ENCODE data around the gene DDR1.

Gene DDR1

DNA sequence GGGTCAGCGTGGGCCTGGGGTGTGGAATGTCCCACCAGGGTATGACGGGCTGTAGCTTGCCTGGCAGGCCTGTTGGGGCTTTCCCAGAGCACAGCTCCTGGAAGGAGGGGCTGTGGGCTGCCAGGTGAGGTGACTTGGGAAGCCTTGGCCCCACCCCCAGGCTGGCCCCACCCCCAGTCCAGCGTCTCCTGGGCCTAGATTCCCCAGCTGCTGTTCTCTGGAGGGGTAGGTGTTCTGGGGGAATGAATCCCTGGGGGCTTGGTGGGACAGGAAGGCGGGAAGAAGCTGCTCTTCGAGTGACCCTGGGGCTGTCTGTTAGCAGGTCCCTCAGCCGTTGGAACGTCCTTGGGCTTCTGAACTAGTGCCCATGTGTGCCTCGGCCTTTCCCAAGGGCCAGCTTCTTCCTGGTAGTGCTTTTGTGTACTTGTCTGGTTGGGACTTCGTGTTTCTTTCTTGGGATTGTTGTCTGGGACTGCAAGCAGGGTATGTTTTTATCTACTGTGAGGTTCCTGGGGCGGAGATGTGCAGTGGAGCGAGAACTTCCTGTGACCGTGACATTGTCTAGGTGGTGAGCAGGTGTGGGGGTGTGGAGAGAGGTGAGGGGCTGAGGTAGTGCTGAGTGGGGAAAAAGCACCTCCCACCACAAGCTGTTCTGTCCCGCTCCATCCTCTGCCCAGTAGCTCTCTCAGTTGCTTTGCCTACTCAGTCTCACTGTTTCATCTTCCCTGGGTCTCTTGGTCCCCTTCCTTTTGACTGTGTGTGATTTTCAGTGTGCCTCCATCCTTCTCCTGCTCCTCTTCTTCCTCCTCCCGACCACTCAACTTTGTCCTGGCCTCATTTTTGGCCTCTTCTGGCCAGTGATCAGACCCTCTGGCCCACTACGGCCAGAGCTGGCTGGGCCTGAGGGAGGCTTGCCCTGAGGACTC, 1.3 kb upstream of the DDR1 start:
- Histone ChIP-seq H3K9me3 (ENCODE audit: insufficient read depth, low read length) (no peaks in the 10 kb centered on the region), H3K4me3 (ENCODE audit: insufficient read length, low read depth) (peak overlapping the region; percentile 55), H3K36me3 (ENCODE audit: insufficient read depth, insufficient read length, low read length) (peaks cover 5% of the 10 kb centered on the region), H3K9ac (ENCODE audit: insufficient read length, low read depth) (peak overlapping the region; percentile 90), H3K4me1 (ENCODE audit: insufficient read depth, insufficient read length) (peaks cover 27% of the 10 kb centered on the region), H3K27me3 (ENCODE audit: insufficient read depth, insufficient read length) (no peaks in the 10 kb centered on the region)
- TF ChIP-seq SUZ12 (IDR thresholded peaks at IDR 0.05; ENCODE audit: extremely low read depth, insufficient read depth, insufficient read length) (no peak), ZNF274 (IDR thresholded peaks at IDR 0.05; ENCODE audit: low read depth, low read length) (no peak), YY1 (IDR thresholded peaks at IDR 0.05; ENCODE audit: insufficient read depth, insufficient read length) (no peak)
- no peak for DNase-seq (ENCODE audit: low read depth, low spot score)

DNA sequence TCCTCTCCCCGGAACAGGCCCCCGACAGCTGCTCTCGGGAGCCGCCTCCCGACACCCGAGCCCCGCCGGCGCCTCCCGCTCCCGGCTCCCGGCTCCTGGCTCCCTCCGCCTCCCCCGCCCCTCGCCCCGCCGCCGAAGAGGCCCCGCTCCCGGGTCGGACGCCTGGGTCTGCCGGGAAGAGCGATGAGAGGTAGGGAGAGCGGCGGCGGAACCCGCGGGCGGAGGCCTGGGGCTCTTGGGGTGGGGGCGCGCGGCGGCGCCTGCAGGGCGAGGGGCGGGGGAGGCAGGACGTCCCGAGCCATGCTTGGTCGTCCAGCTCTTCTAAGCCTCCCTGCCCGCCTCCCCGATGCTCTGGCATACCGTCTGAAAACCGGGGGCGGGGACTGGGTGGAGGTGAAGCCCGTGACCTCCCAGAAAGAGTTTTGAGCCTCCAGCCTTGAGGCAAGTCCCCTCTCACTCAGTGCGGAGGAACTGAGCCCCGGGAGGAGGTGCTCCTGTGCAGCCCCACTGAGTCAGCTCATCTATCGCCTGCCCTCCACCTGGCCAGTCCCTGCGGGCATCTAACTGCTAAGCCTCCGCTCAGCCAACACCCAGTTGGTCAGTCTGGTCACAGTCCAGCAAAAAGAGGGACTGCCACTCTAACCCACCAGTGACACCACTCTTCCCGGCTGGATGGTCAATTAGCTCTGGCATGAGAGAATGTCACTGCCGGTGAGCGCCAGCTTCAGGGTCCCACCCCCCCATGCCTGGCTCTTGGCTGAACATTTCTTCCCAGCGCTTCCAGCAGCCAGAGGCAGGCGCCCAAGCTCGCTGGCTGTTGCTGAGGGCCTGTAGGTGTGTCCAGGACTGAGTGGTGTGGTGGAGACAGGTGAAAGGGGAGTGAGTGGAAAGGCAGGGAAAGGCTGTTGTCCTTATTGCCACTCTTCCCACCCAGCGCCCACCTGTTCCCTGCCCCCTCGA, 482 bp downstream of the DDR1 start:
- no peak for DNase-seq (ENCODE audit: low read depth, low spot score)
- Histone ChIP-seq H3K9ac (ENCODE audit: insufficient read length, low read depth) (peak overlapping the region; percentile 90), H3K27me3 (ENCODE audit: insufficient read depth, insufficient read length) (no peaks in the 10 kb centered on the region), H3K4me1 (ENCODE audit: insufficient read depth, insufficient read length) (peaks cover 26% of the 10 kb centered on the region), H3K4me3 (ENCODE audit: insufficient read length, low read depth) (peak overlapping the region; percentile 63), H3K9me3 (ENCODE audit: insufficient read depth, low read length) (no peaks in the 10 kb centered on the region), H3K36me3 (ENCODE audit: insufficient read depth, insufficient read length, low read length) (peaks cover 19% of the 10 kb centered on the region)
- TF ChIP-seq ZNF274 (IDR thresholded peaks at IDR 0.05; ENCODE audit: low read depth, low read length): no peak

DNA sequence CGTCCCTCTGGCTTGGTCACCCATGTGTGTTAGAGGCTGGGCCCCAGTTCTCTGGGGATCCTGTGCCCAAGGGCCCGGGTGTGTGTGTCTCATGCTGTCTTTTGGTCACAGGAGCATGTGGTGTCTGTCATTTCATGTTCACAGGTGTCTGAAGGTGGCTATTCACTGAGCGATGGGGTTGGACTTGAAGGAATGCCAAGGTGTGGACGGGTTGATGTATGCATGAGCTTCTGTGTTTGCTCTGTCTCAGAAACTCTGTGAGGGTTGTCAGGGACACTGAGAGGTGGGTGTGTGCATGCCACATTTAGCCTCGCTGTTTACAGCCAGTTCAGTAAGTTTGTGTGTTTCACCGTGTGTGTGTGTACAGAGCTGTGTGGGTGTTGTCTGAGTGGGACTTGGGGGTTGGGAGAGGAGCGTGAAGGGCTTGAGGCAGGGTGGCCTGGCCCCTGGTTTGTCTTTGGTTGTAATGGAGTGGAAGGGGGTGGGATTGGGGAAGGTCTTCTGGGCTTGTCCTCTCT, 1.2 kb downstream of the DDR1 start:
- H3K9ac ChIP-seq (ENCODE audit: insufficient read length, low read depth): peak overlapping the region; percentile 90
- no peaks in the 10 kb centered on the region for H3K27me3 ChIP-seq (ENCODE audit: insufficient read depth, insufficient read length)
- peaks cover 23% of the 10 kb centered on the region for H3K4me1 ChIP-seq (ENCODE audit: insufficient read depth, insufficient read length)
- H3K36me3 ChIP-seq (ENCODE audit: insufficient read depth, insufficient read length, low read length): peaks cover 26% of the 10 kb centered on the region
- TF ChIP-seq ZNF274 (IDR thresholded peaks at IDR 0.05; ENCODE audit: low read depth, low read length) (no peak), YY1 (IDR thresholded peaks at IDR 0.05; ENCODE audit: insufficient read depth, insufficient read length) (no peak), SUZ12 (IDR thresholded peaks at IDR 0.05; ENCODE audit: extremely low read depth, insufficient read depth, insufficient read length) (no peak)
- H3K9me3 ChIP-seq (ENCODE audit: insufficient read depth, low read length): no peaks in the 10 kb centered on the region
- DNase-seq (ENCODE audit: low read depth, low spot score): no peak
- peak overlapping the region; percentile 63 for H3K4me3 ChIP-seq (ENCODE audit: insufficient read length, low read depth)

DNA sequence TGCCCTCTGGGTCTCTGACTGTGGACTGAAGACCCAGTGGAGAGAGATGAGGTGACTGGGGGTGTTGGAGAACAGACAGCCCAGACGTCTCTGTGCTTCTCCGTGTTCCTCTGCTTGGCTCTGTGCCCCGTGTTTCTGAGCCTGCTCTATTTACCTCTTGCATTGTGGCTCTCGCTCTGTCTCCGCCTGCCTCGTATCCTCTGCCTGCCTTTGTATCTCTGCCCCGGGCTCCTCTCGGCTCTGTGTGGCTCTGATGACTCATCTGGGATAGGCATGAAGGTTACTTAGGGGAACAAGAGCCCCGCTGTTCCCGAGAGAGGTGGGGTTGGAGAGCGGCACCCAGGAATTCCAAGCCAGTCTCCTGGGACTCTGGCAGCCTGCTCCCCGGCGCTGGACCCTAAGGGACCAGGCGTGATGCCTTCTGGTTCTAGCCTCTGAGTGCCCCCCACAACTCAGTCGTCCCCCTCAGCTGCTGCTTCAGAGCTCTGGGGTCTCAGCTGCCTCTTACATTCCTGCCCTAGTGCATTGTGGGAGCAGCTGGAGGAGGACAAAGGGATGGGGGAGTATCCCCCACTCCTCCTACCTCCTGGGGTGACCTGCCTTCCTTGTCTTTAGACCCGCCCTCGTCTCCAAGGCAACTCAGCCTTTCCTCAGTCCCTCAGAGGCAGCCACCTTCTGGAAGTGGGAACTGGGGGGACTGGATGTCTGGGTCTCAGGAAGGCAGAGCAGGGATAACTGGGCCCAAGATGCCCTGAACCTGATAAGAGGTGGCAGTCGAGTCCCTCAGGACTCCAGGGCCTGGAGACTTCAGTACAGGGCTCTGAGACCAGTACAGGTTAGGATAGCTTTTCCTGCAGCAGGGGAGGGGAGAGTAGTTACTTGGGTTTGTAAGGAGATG, 1.9 kb downstream of the DDR1 start:
- peak; percentile 90 for DNase-seq (ENCODE audit: low read depth, low spot score)
- TF ChIP-seq ZNF274 (IDR thresholded peaks at IDR 0.05; ENCODE audit: low read depth, low read length): no peak
- no peak for TF ChIP-seq YY1 (IDR thresholded peaks at IDR 0.05; ENCODE audit: insufficient read depth, insufficient read length)
- TF ChIP-seq SUZ12 (IDR thresholded peaks at IDR 0.05; ENCODE audit: extremely low read depth, insufficient read depth, insufficient read length): no peak

DNA sequence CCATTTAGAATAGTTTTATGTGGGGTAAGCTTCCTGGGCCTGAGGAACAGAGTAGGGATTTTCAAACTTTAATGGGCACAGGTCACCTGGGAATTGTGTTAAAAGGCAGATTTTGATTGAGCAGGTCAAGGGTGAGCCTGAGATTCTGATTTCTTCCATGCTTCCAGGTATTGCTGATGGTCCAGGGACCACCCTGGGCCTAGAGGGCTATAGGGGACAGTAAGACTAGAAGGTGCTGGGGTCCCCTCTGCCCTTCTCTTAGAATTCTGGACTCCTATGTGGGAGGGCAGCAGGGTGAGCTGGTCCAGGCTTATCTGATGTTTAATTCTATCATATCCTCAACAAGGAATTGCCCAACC, 2.6 kb downstream of the DDR1 start:
- DNase-seq (ENCODE audit: low read depth, low spot score): no peak
- peaks cover 14% of the 10 kb centered on the region for H3K4me1 ChIP-seq (ENCODE audit: insufficient read depth, insufficient read length)
- H3K27me3 ChIP-seq (ENCODE audit: insufficient read depth, insufficient read length): no peaks in the 10 kb centered on the region
- no peaks in the 10 kb centered on the region for H3K9me3 ChIP-seq (ENCODE audit: insufficient read depth, low read length)
- no peak overlapping the region for H3K4me3 ChIP-seq (ENCODE audit: insufficient read length, low read depth)
- H3K9ac ChIP-seq (ENCODE audit: insufficient read length, low read depth): peak overlapping the region; percentile 67
- peaks cover 38% of the 10 kb centered on the region for H3K36me3 ChIP-seq (ENCODE audit: insufficient read depth, insufficient read length, low read length)
- TF ChIP-seq SUZ12 (IDR thresholded peaks at IDR 0.05; ENCODE audit: extremely low read depth, insufficient read depth, insufficient read length) (no peak), ZNF274 (IDR thresholded peaks at IDR 0.05; ENCODE audit: low read depth, low read length) (no peak), YY1 (IDR thresholded peaks at IDR 0.05; ENCODE audit: insufficient read depth, insufficient read length) (no peak)

More for the DNA sequence above, 1.9 kb downstream of the DDR1 start:
- no peaks in the 10 kb centered on the region for H3K27me3 ChIP-seq (ENCODE audit: insufficient read depth, insufficient read length)
- H3K36me3 ChIP-seq (ENCODE audit: insufficient read depth, insufficient read length, low read length): peaks cover 33% of the 10 kb centered on the region
- H3K9me3 ChIP-seq (ENCODE audit: insufficient read depth, low read length): no peaks in the 10 kb centered on the region
- peak overlapping the region; percentile 90 for H3K9ac ChIP-seq (ENCODE audit: insufficient read length, low read depth)
- H3K4me3 ChIP-seq (ENCODE audit: insufficient read length, low read depth): peak overlapping the region; percentile 63
- H3K4me1 ChIP-seq (ENCODE audit: insufficient read depth, insufficient read length): peaks cover 19% of the 10 kb centered on the region

DNA sequence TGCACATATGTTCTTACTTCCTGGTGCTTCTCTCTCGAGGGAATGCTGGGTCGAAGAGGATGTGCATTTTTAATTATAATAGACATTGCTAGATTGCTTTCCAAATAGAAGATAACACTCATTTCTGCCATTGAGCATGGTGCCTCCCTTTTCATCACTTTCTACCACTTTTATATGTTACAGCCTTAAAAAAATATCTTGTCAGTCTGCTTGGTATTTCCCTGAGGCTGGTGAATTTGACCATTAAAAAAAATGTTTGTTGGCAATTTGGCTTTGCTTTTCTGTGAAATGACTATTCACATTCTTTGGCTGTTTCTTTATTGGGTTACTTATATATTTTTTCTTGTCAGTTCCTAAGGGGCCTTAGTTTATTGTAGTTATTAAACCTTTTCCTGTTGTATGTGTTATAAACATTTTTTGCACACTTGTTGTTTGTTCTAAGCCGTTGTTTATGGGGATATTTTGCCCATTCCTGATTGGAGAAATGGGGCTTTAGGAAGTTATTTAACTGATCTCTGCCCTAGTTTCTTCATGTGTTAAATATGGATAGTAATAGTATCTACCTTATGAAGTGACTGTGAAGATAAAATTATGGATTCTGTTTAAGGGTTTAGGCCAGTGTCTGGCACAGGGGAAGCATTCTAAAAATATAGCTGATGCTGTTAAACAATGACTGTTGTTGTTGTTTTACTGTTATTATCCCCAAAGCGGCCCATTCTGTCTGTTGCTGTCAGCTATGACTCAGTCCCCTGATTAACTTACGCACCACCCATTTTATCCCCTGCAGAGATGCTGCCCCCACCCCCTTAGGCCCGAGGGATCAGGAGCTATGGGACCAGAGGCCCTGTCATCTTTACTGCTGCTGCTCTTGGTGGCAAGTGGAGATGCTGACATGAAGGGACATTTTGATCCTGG, 3.8 kb downstream of the DDR1 start:
- TF ChIP-seq YY1 (IDR thresholded peaks at IDR 0.05; ENCODE audit: insufficient read depth, insufficient read length) (no peak), ZNF274 (IDR thresholded peaks at IDR 0.05; ENCODE audit: low read depth, low read length) (no peak), SUZ12 (IDR thresholded peaks at IDR 0.05; ENCODE audit: extremely low read depth, insufficient read depth, insufficient read length) (no peak)
- H3K4me1 ChIP-seq (ENCODE audit: insufficient read depth, insufficient read length): peaks cover 11% of the 10 kb centered on the region
- no peaks in the 10 kb centered on the region for H3K9me3 ChIP-seq (ENCODE audit: insufficient read depth, low read length)
- H3K9ac ChIP-seq (ENCODE audit: insufficient read length, low read depth): no peak overlapping the region
- peaks cover 51% of the 10 kb centered on the region for H3K36me3 ChIP-seq (ENCODE audit: insufficient read depth, insufficient read length, low read length)
- no peak overlapping the region for H3K4me3 ChIP-seq (ENCODE audit: insufficient read length, low read depth)
- no peaks in the 10 kb centered on the region for H3K27me3 ChIP-seq (ENCODE audit: insufficient read depth, insufficient read length)
- DNase-seq (ENCODE audit: low read depth, low spot score): no peak

Measured in NT2/D1 (cell line).